HG03521 (cell line): ENCODE results near the gene ASH1L.
A peak's percentile ranks its signal among the peaks of the same experiment; 100 is the strongest.
"Not testable (repeated sequence)": the region's sequence is repeated elsewhere in the genome, so short reads cannot be mapped to it uniquely, and the experiment has no call there.

Source experiments
- ATAC-seq: cut with Tn5 transposase; IDR thresholded peaks from one replicate; pipeline ENCODE4 v1.9.1; 2021; ENCODE audit warnings: mild to moderate bottlenecking, moderate library complexity; ENCODE audit not compliant: unreplicated experiment

Gene ASH1L, protein sequence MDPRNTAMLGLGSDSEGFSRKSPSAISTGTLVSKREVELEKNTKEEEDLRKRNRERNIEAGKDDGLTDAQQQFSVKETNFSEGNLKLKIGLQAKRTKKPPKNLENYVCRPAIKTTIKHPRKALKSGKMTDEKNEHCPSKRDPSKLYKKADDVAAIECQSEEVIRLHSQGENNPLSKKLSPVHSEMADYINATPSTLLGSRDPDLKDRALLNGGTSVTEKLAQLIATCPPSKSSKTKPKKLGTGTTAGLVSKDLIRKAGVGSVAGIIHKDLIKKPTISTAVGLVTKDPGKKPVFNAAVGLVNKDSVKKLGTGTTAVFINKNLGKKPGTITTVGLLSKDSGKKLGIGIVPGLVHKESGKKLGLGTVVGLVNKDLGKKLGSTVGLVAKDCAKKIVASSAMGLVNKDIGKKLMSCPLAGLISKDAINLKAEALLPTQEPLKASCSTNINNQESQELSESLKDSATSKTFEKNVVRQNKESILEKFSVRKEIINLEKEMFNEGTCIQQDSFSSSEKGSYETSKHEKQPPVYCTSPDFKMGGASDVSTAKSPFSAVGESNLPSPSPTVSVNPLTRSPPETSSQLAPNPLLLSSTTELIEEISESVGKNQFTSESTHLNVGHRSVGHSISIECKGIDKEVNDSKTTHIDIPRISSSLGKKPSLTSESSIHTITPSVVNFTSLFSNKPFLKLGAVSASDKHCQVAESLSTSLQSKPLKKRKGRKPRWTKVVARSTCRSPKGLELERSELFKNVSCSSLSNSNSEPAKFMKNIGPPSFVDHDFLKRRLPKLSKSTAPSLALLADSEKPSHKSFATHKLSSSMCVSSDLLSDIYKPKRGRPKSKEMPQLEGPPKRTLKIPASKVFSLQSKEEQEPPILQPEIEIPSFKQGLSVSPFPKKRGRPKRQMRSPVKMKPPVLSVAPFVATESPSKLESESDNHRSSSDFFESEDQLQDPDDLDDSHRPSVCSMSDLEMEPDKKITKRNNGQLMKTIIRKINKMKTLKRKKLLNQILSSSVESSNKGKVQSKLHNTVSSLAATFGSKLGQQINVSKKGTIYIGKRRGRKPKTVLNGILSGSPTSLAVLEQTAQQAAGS (N-terminal part only)

DNA sequence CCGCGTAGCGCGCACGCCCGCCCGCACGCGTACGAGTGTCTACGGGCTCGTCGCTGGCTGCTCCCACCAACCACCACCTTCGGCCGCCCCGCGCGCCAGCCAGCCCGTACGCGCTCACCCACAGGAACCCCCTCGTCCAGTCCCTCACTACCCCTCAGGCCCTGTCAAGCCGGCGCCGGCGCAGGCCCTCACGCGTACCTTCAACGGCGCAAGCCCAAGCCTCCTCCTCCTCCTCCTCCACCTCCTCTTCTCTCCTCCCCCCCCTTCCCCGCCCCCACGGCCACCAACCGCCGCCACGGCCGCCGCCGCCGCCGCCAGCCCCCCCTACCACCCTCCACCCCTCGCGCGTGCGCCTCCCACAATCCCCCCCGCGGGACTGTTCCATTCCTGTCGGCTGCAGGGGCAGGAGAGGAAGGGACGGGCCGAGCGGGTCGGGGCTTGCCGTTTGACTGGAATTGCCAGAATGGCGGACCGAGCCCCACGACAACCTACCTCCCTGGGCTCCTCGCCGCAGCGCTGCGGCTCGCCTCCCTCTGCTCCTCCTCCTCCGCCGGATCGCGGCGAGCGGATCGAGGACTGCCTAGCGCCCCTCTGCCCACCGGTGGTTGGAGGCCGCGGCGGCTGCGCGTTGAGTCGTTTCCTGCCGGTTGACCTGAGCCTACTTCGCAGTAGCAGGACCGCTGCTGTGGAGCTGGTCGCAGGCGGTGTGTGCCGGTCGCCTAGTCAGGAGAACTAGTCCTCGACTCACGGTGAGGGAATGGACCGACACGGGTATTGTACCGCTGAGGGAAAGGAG, at the start of gene ASH1L:
TSS of gene ASH1L (minus strand) at position 223 of the 796 bp plus-strand sequence. CDS start 41,284 bp downstream, outside the sequence.
- ATAC-seq: peak; percentile 71

DNA sequence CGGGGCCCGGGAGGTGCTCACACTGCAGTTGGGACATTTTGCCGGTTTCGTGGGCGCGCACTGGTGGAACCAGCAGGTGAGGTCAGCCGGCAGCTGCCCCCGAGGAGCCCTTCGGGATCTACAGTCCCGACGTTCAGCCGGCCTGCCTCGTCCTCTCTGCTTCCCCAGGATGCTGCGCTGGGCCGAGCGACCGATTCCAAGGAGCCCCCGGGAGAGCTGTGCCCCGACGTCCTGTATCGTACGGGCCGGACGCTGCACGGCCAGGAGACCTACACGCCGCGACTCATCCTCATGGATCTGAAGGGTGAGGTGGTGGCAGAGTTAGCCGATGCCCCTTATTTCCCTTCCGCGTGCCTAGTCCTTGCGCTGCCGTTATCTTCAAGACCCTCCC, 47.6 kb upstream of the ASH1L start:
- peak; percentile 20 for ATAC-seq

DNA sequence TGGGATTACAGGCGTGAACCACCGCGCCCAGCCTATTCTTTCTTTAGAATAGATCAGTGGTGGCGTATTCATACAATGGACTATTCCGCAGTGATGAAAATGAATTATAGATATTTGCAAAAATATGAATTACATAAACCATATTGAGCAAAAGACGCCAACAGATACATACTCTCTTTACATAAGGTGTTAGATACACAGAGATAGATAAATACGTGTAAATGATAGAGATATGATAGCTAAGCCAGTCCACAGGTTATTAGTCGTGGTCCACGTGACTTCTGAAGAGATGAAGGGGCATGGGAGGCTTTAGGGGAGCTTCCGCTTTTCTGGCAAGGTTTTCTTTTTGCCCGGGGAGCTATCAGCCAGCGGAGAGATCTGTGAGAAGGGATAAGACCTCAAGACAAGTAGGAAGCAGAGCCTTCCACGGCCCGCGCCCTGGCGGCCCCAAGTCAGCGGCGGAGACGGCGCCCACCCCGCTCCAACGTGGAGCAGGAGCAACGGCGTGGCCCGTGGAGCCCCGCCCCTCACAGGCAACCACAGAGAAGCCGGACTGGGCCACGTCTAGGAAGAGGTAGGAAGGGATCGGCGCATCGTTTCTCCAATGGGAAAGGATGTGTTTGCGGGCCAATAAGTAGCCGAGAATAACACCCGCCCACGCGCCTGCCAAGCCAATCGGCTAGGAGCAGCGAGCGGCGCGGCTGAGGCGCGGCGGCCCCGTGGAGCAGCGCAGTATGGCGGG, 47.1 kb upstream of the ASH1L start, which contains the start of gene MSTO1:
TSS of gene MSTO1 (plus strand) at position 704 of the 742 bp plus-strand sequence. CDS start at position 735, 31 bp downstream.
- peak; percentile 87 for ATAC-seq

DNA sequence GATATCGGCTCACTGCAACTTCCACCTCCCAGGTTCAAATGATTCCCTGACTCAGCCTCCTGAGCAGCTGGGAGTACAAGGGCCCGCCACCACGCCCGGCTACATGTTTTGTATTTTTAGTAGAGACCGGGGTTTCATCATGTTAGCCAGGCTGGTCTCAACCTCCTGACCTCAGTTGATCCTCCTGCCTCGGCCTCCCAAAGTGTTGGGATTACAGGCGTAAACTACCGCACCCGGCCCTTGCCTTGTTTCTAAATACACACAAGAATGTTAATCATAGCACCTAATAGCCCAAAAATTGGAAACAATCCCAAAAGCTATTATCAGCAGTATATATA, 46.3 kb upstream of the ASH1L start:
- no peak for ATAC-seq

DNA sequence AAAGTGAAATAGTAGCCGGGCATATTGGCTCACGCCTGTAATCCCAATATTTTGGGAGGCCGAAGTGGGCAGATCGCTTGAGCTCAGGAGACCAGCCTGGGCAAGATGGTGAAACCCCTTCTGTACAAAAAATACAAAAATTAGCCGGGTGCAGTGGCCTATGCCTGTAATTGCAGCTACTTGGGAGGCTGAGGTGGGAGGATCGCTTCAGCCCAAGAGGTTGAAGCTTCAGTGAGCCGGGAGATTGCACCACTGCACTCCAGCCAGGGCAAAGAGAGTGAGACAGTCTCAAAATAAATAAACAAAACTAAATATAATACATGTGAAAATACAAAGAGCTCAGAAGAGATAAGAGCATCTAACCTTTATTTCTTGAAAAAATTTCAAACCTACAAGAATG, 45.1 kb upstream of the ASH1L start:
- ATAC-seq: no peak

DNA sequence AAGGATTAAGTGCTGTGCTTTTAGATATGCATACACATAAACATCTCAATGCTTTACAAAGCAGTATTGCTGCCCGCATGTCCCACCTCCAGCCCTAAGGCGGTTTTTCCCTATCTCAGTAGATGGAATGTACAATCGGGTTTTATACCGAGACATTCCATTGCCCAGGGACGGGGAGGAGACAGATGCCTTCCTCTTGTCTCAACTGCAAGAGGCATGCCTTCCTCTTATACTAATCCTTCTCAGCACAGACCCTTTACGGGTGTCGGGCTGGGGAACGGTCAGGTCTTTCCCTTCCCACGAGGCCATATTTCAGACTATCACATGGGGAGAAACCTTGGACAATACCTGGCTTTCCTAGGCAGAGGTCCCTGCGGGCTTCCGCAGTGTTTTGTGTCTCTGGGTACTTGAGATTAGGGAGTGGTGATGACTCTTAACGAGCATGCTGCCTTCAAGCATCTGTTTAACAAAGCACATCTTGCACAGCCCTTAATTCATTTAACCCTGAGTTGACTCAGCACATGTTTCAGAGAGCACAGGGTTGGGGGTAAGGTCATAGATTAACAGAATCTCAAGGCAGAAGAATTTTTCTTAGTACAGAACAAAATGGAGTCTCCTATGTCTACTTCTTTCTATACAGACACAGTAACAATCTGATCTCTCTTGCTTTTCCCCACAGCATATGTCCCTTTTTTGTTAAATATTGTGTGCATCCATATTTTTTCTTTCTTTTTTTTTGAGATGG, 37.4 kb upstream of the ASH1L start:
- not testable (repeated sequence) for ATAC-seq

DNA sequence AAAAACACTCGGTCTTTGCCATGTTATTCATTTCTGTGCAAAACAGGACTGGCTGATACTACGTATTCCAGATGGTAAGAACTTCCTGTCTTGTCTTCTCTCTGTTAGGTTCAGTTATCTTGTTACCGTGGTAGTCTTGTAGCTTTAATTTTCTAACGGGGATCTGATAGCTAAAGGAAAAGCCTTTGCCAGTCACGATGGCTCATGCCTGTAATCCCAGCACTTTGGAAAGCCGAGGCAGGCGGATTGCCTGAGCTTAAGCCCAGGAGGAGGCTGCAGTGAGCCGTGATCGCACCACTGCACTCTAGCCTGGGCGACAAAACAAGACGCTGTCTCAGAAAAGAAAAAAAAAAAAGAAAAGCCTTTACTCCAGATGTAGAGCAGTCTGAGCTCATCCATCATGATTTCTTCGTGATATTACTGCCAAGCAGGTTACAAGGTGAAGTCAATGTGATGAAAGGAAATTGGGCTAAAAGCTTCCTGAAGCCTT, 36.3 kb upstream of the ASH1L start:
- no peak for ATAC-seq

DNA sequence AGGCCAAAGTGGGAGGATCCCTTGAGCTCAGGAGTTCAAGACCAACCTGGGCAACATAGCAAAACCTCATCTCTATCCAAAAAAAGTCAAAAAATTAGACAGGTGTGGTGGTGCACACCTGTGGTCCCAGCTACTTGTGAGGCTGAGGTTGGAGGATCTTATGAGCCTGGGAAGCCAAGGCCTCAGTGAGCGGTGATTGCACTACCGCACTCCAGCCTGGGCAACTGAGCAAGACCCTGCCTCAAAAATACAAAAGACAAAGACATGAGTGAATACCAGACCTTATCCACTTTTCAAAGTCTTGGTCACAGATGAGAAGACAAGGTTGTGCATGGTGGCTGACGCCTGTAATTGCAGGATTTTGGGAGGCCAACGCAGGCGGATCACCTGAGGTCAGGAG, 34.3 kb upstream of the ASH1L start:
- no peak for ATAC-seq

DNA sequence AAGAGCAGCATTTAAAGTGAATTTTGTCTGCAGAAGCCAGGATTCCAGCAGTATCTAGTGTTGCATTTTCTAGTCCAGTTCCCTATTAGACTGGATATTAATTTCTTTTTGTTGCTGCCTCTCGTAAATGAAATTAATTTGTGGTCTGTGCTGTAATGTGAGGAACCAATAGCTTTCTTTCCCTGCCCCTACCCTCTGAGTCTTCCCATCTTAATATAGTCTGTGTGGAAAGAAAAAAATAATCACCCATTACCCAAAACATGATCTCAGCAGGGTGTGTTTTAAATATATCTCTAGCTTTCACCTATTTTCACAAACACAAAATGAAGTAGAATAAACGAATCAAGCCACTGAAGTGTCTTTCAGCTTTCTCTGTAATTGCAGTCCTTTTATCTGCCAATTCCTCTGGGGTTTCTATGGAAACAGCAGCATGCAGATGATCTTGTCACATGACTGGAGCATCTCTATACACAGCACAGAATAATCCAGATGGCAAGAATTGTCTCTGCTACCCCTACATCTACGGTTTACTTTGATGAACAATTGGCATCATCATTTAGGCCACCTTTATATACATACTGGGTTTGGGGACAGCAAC, 33.4 kb upstream of the ASH1L start:
- ATAC-seq: not testable (repeated sequence)

DNA sequence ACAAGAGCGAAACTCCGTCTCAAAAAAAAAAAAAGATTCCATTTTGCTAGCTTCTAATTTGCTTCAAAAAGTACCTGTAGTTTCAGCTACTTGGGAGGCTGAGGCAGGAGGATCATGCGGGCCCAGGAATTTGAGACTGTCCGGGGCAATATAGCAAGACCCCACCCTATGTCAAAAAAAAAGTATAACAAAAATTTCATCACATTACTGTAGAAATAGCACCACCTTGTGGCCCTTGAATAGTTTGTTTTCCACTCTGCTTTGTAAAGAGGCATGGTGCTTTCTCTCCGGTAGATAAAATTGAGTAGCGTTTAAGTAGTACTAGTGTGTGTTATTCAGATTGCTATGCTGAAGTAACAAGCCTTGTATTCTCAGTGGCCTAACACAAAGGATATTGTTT, 29.2 kb upstream of the ASH1L start:
- no peak for ATAC-seq

DNA sequence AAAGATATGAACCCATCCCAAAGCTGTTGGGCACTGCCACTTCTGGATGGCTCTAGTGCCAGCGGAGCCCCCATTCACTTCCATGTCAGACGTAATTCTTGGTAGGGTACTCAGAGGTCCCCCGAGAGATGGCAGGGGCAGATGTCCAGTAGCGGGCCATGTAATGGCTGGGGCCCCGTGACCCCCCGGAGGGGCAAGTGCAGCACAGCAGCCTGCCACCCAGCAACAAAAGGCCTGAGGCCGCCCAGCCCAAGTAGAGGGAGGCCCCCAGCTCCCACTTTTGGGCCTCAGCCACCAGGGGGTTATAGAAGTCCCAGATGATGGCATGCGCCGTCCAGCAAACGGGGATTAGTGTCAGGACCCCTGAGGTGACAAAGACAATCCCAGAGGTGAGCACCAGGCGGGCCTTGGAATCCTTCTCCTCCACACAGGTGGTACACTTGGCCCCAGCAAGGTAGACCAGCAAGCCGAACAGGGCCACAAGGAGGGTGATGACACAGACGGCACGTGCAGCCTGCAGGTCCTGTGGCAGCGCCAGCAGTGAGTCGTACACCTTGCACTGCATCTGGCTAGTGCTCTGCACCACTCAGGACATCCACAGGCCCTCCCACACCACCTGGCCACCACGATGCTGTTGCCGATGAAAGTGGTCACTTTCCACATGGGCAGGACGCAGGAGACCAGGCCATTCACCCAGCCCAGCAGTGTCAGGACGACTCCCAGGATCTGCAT, 28.1 kb upstream of the ASH1L start:
- not testable (repeated sequence) for ATAC-seq

DNA sequence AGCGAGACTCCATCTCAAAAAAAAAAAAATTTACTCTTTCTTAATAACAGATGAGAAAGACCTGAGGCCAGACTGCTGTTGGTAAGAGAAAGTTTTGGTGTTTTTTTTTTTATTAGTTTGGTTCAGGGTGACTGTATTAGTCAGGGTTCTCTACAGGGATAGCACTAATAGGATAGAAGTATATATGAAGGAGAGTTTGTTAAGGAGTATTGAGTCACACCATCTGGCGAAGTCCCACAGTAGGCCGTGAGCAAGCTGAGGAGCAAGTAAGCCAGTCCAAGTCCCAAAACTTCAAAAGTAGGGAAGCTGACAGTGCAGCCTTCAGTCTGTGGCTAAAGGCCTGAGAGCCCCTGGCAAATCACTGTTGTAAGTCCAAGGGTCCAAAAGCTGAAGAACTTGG, 26.7 kb upstream of the ASH1L start:
- ATAC-seq: not testable (repeated sequence)

DNA sequence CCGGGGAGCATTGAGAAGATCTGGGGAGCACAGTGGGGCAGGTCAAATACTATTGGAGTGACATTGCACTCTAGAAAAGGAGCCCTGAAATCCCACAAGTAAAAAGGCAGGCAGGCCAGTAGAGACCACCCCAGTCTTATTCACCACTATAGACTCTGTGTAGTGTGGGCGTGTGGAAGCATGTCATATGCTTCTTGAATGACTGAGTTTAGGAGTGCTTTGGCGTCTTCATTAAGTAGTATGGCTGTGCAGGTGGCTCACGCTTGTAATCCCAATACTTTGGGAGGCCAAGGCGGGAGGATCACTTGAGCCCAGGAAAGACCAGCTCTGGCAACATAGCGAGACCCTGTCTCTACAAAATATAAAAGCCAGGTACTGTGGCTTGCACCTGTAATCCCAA, 21.2 kb upstream of the ASH1L start:
- ATAC-seq: not testable (repeated sequence)

DNA sequence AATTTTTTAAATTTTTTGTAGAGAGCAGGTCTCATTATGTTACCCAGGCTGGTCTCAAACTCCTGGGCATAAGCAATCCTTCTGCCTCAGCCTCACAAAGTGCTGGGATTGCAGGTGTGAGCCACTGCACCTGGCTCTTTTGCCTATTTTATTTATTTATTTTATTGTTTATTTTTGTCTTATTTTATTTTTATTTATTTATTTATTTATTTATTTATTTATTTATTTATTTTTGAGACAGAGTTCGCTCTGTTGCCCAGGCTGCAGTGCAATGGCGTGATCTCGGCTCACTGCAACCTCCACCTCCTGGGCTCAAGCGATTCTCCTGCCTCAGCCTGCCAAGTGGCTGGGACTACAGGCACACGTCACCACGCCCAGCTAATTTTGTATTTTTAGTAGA, 13.0 kb upstream of the ASH1L start:
- not testable (repeated sequence) for ATAC-seq

DNA sequence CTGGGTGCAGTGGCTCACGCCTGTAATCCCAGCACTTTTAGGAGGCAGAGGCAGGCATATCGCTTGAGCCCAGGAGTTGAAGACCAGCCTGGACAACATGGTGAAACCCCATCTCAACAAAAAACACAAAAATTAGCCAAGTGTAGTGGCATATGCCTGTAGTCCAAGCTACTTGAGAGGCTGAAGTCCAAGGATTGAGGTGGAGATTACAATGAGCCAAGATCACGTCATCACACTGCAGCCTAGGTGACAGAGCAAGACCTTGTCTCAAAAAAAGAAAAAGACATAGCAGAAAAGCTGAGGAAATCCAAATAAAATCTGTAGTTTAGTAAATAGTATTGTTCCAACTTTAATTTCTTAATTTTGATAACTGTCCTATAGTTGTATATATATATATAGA, 11.5 kb upstream of the ASH1L start:
- no peak for ATAC-seq

DNA sequence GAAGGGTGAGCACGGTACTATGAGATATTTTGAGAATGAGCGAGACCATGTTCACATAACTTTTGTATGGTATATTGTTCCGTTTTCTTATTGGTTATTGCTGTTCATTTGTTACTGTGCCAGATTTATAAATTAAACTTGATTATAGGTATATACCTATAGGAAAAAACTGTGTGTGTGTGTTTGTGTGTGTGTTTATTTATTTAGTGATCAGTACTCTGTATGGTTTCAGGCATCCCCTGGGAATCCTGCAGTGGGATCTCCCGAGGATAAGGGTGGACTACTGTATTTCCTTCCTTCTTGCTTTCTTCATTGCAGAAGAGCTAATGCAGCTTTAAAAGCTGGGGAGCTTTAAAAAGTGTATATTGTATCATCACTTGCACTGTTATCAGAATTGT, 8.0 kb upstream of the ASH1L start:
- no peak for ATAC-seq

DNA sequence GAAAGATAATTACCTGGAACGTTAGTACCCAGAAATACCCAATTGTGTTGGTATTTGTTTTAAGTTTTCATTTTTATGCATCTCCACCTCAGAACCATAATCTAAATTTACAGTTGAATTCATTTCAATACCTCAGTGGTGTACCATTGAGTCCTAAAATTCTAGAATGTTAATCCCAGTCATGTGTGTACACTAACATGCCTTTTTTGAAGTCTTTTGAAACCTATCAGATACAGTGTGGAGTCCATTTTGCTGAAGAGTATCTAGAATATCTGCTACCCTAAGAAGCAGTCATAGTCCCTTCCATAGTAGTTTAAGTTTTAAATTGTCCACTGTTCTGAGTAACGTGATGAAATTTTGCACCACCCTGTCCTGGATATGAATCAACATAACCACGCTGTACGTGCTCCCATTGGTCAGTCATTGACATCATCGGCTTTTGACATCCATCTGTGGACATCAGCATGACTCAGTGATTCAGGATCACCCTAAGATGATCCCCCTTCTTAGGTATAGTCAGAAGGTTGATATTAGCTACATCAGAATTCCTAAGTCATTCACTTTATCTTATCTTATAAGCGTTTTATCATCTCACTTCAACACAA, 7.5 kb upstream of the ASH1L start:
- ATAC-seq: no peak
